GM10266 (cell line): ENCODE results near the gene ZRANB3.
A peak's percentile ranks its signal among the peaks of the same experiment; 100 is the strongest.

Source experiments
- DNase-seq: peaks from one replicate; pipeline ENCODE4 v3.0.0; 2012; ENCODE audit errors: extremely low spot score
- TF ChIP-seq, protein P1 (sequence below): IDR thresholded peaks from 2 replicates; pipeline ENCODE4 v1.5.1; 2012; ENCODE audit warnings: mild to moderate bottlenecking, low read depth; ENCODE audit not compliant: control insufficient read depth, insufficient read depth; ENCODE audit errors: missing control alignments

ZRANB3 gene

DNA sequence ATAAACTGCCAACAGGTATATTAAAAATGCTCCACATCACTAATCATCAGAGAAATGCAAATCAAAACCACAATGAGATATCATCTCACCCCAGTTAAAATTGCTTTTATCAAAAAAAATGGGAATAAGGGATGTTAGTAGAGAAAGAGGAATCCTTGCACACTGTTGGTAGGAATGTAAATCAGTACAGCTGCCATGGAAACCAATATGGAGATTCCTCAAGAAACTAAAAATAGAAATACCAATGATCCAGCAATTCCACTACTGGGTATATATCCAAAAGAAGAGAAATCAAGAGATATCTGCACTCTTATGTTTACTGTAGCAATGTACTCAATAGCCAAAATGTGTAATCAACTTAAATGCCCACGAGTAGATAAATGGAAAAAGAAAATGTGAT, 40.6 kb downstream of the ZRANB3 start:
- TF ChIP-seq, protein P1, sequence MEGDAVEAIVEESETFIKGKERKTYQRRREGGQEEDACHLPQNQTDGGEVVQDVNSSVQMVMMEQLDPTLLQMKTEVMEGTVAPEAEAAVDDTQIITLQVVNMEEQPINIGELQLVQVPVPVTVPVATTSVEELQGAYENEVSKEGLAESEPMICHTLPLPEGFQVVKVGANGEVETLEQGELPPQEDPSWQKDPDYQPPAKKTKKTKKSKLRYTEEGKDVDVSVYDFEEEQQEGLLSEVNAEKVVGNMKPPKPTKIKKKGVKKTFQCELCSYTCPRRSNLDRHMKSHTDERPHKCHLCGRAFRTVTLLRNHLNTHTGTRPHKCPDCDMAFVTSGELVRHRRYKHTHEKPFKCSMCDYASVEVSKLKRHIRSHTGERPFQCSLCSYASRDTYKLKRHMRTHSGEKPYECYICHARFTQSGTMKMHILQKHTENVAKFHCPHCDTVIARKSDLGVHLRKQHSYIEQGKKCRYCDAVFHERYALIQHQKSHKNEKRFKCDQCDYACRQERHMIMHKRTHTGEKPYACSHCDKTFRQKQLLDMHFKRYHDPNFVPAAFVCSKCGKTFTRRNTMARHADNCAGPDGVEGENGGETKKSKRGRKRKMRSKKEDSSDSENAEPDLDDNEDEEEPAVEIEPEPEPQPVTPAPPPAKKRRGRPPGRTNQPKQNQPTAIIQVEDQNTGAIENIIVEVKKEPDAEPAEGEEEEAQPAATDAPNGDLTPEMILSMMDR: no peak

DNA sequence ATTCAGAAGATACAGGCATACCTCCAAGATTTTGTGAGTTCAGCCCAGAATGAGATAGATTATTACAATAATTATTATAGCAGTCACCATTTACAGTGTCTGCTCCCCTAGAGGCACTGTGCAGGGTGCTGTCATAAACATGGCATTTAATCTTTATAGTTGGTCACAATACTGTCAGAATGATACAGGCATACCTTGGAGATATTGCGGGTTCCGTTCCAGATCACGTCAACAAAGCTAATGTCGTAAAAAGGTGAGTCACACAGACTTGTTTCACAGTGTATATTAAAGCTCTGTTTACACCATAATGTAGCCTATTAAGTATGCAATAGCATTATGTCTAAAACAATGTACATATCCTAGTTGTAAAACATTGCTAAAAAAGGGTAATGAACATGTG, 45.6 kb downstream of the ZRANB3 start:
- TF ChIP-seq, protein P1: no peak
- no peak for DNase-seq

More for the DNA sequence above, 40.6 kb downstream of the ZRANB3 start:
- DNase-seq: no peak

DNA sequence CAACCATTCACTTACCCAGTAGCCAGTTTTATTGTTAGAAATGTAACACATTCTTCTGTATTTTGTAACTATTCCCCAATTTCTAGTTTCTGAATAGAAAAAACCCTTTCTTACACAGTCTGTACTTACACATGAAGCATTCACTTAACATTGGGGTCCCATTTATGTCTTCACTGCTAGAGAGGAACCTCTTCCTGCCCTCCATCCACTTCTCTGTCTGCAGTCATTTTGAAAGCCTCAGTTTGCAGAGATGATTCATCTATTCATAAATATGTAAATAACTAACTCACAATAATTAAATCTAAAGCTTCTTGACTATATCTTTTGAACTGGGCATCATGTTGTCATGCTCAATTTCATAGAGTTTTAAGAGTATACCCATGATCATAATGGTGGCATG, 55.9 kb downstream of the ZRANB3 start:
- DNase-seq: no peak
- TF ChIP-seq, protein P1: no peak

DNA sequence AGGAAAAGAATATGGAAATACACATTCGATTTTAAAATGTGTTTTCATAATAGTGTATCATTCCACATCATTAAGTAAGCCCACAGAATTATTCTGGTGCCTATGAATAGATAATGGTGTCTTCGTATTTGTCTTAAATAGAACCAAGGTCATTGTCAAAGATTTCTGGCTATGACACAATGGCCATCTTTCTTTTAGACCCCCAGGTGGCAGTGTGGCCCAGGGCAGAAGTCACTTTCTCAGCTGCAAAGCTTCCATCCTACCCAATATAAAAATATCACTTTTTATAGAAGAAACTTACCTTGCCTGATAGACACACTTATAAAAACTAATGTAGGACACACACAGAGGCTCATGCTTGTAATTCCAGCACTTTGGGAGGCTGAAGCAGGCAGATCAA, 57.5 kb downstream of the ZRANB3 start:
- DNase-seq: peak; percentile 35
- TF ChIP-seq, protein P1: peak; percentile 55

DNA sequence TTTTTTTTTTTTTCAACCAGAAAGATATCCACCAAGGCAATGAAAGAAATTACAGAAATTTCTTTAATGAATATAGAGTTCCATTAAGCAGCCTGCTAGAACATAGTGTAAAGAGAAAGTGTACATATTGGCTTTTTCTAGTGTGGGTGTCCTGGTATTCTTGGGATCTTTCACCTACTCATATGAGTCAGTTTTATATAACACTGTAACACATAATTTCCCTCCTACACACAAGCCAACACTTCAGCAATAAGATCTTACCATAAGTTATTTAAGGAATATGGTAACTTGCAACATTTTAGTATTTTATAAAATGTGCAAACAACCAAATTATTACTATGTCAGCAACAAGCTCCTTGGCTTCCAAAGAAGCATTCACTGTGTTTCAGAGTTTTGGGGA, 59.9 kb downstream of the ZRANB3 start:
- DNase-seq: no peak
- TF ChIP-seq, protein P1: no peak

DNA sequence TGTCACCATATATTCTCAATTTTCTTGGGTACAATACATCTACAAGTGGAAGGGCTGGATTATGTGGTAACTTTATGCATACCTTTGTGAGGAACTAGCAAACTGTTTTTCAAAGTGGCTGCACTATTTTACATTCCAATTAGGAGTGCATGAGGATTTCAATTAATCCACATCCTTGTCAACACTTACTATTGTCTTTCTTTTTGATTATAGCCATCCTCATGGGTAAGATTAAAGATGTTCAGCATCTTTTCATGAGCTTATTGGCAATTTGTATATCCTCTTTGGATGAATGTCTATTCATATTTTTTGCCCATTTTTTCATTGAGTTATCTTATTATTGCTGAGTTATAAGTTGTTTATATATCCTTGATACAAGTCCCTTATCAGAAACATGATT, 73.7 kb downstream of the ZRANB3 start:
- no peak for DNase-seq
- TF ChIP-seq, protein P1: no peak

DNA sequence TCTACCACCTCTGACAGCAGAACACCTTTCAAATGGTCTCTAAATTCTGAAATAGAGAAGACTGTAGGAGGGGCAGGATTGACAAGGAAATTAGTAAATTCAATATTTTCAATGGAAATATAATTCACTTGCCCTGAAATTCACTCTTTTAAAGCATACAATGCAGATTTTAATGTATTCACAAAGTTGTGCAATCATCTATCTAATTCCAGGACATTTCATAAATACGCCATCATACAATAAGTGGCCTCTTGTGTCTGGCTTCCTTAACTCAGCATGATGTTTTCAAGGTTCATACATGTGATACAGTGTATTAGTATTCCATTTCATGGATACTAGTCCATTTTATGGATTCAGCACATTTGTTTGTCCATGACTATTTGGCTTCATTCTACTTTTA, 74.2 kb downstream of the ZRANB3 start:
- TF ChIP-seq, protein P1: no peak
- no peak for DNase-seq
